Erythroblast (primary cell): ENCODE data around the gene TBL2.

Experiments used
- GATA1 ChIP-seq: IDR thresholded peaks from 2 replicates; pipeline ENCODE4 v1.6.1; 2011; ENCODE audit warnings: low read depth, mild to moderate bottlenecking, control low read depth, low read length, moderate library complexity
- POLR2A ChIP-seq: IDR thresholded peaks from 2 replicates; pipeline ENCODE4 v1.6.1; 2011; ENCODE audit warnings: mild to moderate bottlenecking, low read length

- TF ChIP-seq POLR2A (no peak), GATA1 (no peak)
These were observed 7.4 kb downstream of the TBL2 start for GRCh38 chr7:73570977-73571376.
